ENCODE data around the gene NEDD4L. TPM values are rescaled to one million over a fixed set of nuclear protein-coding genes. Genes with fewer than 3 reads are reported as not detected.

Gene NEDD4L
- total RNA-seq, 1 donor, result 31.5 TPM

- TF ChIP-seq CTCF (IDR thresholded peaks at IDR 0.05; ENCODE audit: insufficient read depth, low read depth, low read length), result no peak
- no peak overlapping the region for H3K4me3 ChIP-seq (ENCODE audit: low read depth, low read length)
- no peak for DNase-seq (ENCODE audit: low read depth)
Measured at GRCh38 chr18:58005885-58006523, 38.0 kb upstream of the NEDD4L start.

GRCh38 chr18:58009166-58009565, 34.9 kb upstream of the NEDD4L start:
- TF ChIP-seq CTCF (IDR thresholded peaks at IDR 0.05; ENCODE audit: insufficient read depth, low read depth, low read length), result no peak
- no peak overlapping the region for H3K4me3 ChIP-seq (ENCODE audit: low read depth, low read length)
- peak; percentile 10 for DNase-seq (ENCODE audit: low read depth)

- no peak for TF ChIP-seq CTCF (IDR thresholded peaks at IDR 0.05; ENCODE audit: insufficient read depth, low read depth, low read length)
- no peak overlapping the region for H3K4me3 ChIP-seq (ENCODE audit: low read depth, low read length)
- no peak for DNase-seq (ENCODE audit: low read depth)
Measured at GRCh38 chr18:58010265-58010664, 33.8 kb upstream of the NEDD4L start.

GRCh38 chr18:58012356-58012755, 31.7 kb upstream of the NEDD4L start:
- no peak for DNase-seq (ENCODE audit: low read depth)
- TF ChIP-seq CTCF (IDR thresholded peaks at IDR 0.05; ENCODE audit: insufficient read depth, low read depth, low read length), result no peak
- no peak overlapping the region for H3K4me3 ChIP-seq (ENCODE audit: low read depth, low read length)

- H3K4me3 ChIP-seq (ENCODE audit: low read depth, low read length), result no peak overlapping the region
- no peak for DNase-seq (ENCODE audit: low read depth)
- no peak for TF ChIP-seq CTCF (IDR thresholded peaks at IDR 0.05; ENCODE audit: insufficient read depth, low read depth, low read length)
Measured at GRCh38 chr18:58013241-58014211, 30.5 kb upstream of the NEDD4L start.

- no peak overlapping the region for H3K4me3 ChIP-seq (ENCODE audit: low read depth, low read length)
- no peak for TF ChIP-seq CTCF (IDR thresholded peaks at IDR 0.05; ENCODE audit: insufficient read depth, low read depth, low read length)
- DNase-seq (ENCODE audit: low read depth), result no peak
Measured at GRCh38 chr18:58015065-58015780, 28.8 kb upstream of the NEDD4L start.

Measured in fibroblast of villous mesenchyme (primary cell).